Activated naive CD8-positive, alpha-beta T cell (primary cell): ENCODE measurements around the gene SH3BP5L.

Experiments
- H3K27ac Mint-ChIP-seq: one replicate; pipeline ENCODE4 v1.8.0; 2021; ENCODE audit warnings: mixed read lengths
- H3K27me3 Mint-ChIP-seq: one replicate; pipeline ENCODE4 v1.8.0; 2021; ENCODE audit warnings: mixed read lengths
- H3K36me3 Mint-ChIP-seq: one replicate; pipeline ENCODE4 v1.8.0; 2021; ENCODE audit warnings: mixed read lengths
- H3K4me1 Mint-ChIP-seq: one replicate; pipeline ENCODE4 v1.8.0; 2021; ENCODE audit warnings: low read depth, mixed read lengths
- H3K4me3 Mint-ChIP-seq: one replicate; pipeline ENCODE4 v1.8.0; 2021; ENCODE audit warnings: mild to moderate bottlenecking, mixed read lengths
- H3K9me3 Mint-ChIP-seq: one replicate; pipeline ENCODE4 v1.8.0; 2021; ENCODE audit warnings: low read depth, mixed read lengths

Gene SH3BP5L

GRCh38 chr1:248857201-248857600, 31.5 kb upstream of the SH3BP5L start:
- Mint-ChIP-seq H3K9me3 (no peaks in the 10 kb centered on the region), H3K36me3 (peaks cover 13% of the 10 kb centered on the region), H3K27me3 (no peaks in the 10 kb centered on the region), H3K4me3 (peak overlapping the region; percentile 94), H3K27ac (no peak overlapping the region), H3K4me1 (peaks cover 38% of the 10 kb centered on the region)

GRCh38 chr1:248856176-248856575, 30.5 kb upstream of the SH3BP5L start:
- H3K4me3 Mint-ChIP-seq = no peak overlapping the region
- no peaks in the 10 kb centered on the region for H3K27me3 Mint-ChIP-seq
- H3K27ac Mint-ChIP-seq = peak overlapping the region; percentile 22
- H3K36me3 Mint-ChIP-seq = peaks cover 13% of the 10 kb centered on the region
- peaks cover 31% of the 10 kb centered on the region for H3K4me1 Mint-ChIP-seq
- H3K9me3 Mint-ChIP-seq = no peaks in the 10 kb centered on the region

GRCh38 chr1:248855580-248855979, 29.9 kb upstream of the SH3BP5L start:
- Mint-ChIP-seq H3K27ac (no peak overlapping the region), H3K27me3 (no peaks in the 10 kb centered on the region), H3K4me1 (peaks cover 31% of the 10 kb centered on the region), H3K9me3 (no peaks in the 10 kb centered on the region), H3K4me3 (no peak overlapping the region), H3K36me3 (peaks cover 13% of the 10 kb centered on the region)

GRCh38 chr1:248853663-248854375, 28.1 kb upstream of the SH3BP5L start:
- peaks cover 15% of the 10 kb centered on the region for H3K36me3 Mint-ChIP-seq
- no peak overlapping the region for H3K27ac Mint-ChIP-seq
- H3K27me3 Mint-ChIP-seq = no peaks in the 10 kb centered on the region
- H3K4me3 Mint-ChIP-seq = no peak overlapping the region
- H3K9me3 Mint-ChIP-seq = no peaks in the 10 kb centered on the region
- peaks cover 21% of the 10 kb centered on the region for H3K4me1 Mint-ChIP-seq

GRCh38 chr1:248852481-248853405, 27.0 kb upstream of the SH3BP5L start:
- H3K4me3 Mint-ChIP-seq = no peak overlapping the region
- H3K27ac Mint-ChIP-seq = no peak overlapping the region
- H3K4me1 Mint-ChIP-seq = peaks cover 16% of the 10 kb centered on the region
- no peaks in the 10 kb centered on the region for H3K27me3 Mint-ChIP-seq
- peaks cover 17% of the 10 kb centered on the region for H3K36me3 Mint-ChIP-seq
- H3K9me3 Mint-ChIP-seq = no peaks in the 10 kb centered on the region

- no peaks in the 10 kb centered on the region for H3K27me3 Mint-ChIP-seq
- H3K4me3 Mint-ChIP-seq = no peak overlapping the region
- peaks cover 7% of the 10 kb centered on the region for H3K4me1 Mint-ChIP-seq
- H3K36me3 Mint-ChIP-seq = peaks cover 17% of the 10 kb centered on the region
- H3K27ac Mint-ChIP-seq = no peak overlapping the region
- H3K9me3 Mint-ChIP-seq = no peaks in the 10 kb centered on the region
These were observed 25.7 kb upstream of the SH3BP5L start for GRCh38 chr1:248851390-248851789.

- Mint-ChIP-seq H3K27me3 (no peaks in the 10 kb centered on the region), H3K27ac (no peak overlapping the region), H3K4me3 (no peak overlapping the region), H3K9me3 (no peaks in the 10 kb centered on the region), H3K36me3 (peaks cover 17% of the 10 kb centered on the region), H3K4me1 (no peaks in the 10 kb centered on the region)
These were observed 25.0 kb upstream of the SH3BP5L start for GRCh38 chr1:248850536-248851251.

GRCh38 chr1:248850124-248850523, 24.4 kb upstream of the SH3BP5L start:
- H3K27ac Mint-ChIP-seq = no peak overlapping the region
- H3K9me3 Mint-ChIP-seq = no peaks in the 10 kb centered on the region
- peaks cover 16% of the 10 kb centered on the region for H3K36me3 Mint-ChIP-seq
- no peaks in the 10 kb centered on the region for H3K4me1 Mint-ChIP-seq
- H3K27me3 Mint-ChIP-seq = no peaks in the 10 kb centered on the region
- no peak overlapping the region for H3K4me3 Mint-ChIP-seq

GRCh38 chr1:248849637-248850036, 23.9 kb upstream of the SH3BP5L start:
- Mint-ChIP-seq H3K27me3 (no peaks in the 10 kb centered on the region), H3K9me3 (no peaks in the 10 kb centered on the region)

GRCh38 chr1:248849152-248849551, 23.4 kb upstream of the SH3BP5L start:
- H3K9me3 Mint-ChIP-seq = no peaks in the 10 kb centered on the region
- peaks cover 8% of the 10 kb centered on the region for H3K36me3 Mint-ChIP-seq
- no peak overlapping the region for H3K4me3 Mint-ChIP-seq
- no peak overlapping the region for H3K27ac Mint-ChIP-seq
- H3K27me3 Mint-ChIP-seq = no peaks in the 10 kb centered on the region
- H3K4me1 Mint-ChIP-seq = no peaks in the 10 kb centered on the region

More at GRCh38 chr1:248849637-248850036, 23.9 kb upstream of the SH3BP5L start:
- no peak overlapping the region for H3K4me3 Mint-ChIP-seq
- no peaks in the 10 kb centered on the region for H3K4me1 Mint-ChIP-seq
- peaks cover 11% of the 10 kb centered on the region for H3K36me3 Mint-ChIP-seq
- H3K27ac Mint-ChIP-seq = no peak overlapping the region

GRCh38 chr1:248848602-248849001, 22.9 kb upstream of the SH3BP5L start:
- Mint-ChIP-seq H3K27ac (no peak overlapping the region), H3K27me3 (no peaks in the 10 kb centered on the region)

GRCh38 chr1:248847956-248848561, 22.3 kb upstream of the SH3BP5L start:
- Mint-ChIP-seq H3K27me3 (no peaks in the 10 kb centered on the region), H3K36me3 (peaks cover 4% of the 10 kb centered on the region), H3K4me1 (no peaks in the 10 kb centered on the region), H3K9me3 (no peaks in the 10 kb centered on the region), H3K27ac (no peak overlapping the region), H3K4me3 (no peak overlapping the region)

More at GRCh38 chr1:248848602-248849001, 22.9 kb upstream of the SH3BP5L start:
- Mint-ChIP-seq H3K36me3 (peaks cover 4% of the 10 kb centered on the region), H3K4me1 (no peaks in the 10 kb centered on the region), H3K9me3 (no peaks in the 10 kb centered on the region), H3K4me3 (no peak overlapping the region)

- Mint-ChIP-seq H3K4me3 (no peak overlapping the region), H3K9me3 (no peaks in the 10 kb centered on the region), H3K27ac (no peak overlapping the region), H3K27me3 (no peaks in the 10 kb centered on the region), H3K4me1 (no peaks in the 10 kb centered on the region), H3K36me3 (peaks cover 4% of the 10 kb centered on the region)
These were observed 21.7 kb upstream of the SH3BP5L start for GRCh38 chr1:248847181-248847955.

GRCh38 chr1:248844526-248844925, 18.8 kb upstream of the SH3BP5L start:
- H3K27me3 Mint-ChIP-seq = no peaks in the 10 kb centered on the region
- H3K27ac Mint-ChIP-seq = no peak overlapping the region

More at GRCh38 chr1:248844526-248844925, 18.8 kb upstream of the SH3BP5L start:
- Mint-ChIP-seq H3K4me1 (peaks cover 17% of the 10 kb centered on the region), H3K4me3 (no peak overlapping the region), H3K9me3 (no peaks in the 10 kb centered on the region), H3K36me3 (peaks cover 4% of the 10 kb centered on the region)
